GM12891 (cell line): ENCODE measurements around the gene NCF4.

Experiments
- DNase-seq: peaks from one replicate; pipeline ENCODE4 v3.0.0; 2011; ENCODE audit warnings: low spot score; ENCODE audit not compliant: insufficient read length
- FAIRE-seq: peaks from 2 replicates; lab custom pipeline; 2011; peaks lifted over from hg19 to GRCh38; lab: Jason Lieb, UNC
- PAX5 ChIP-seq: IDR thresholded peaks from 2 replicates; pipeline ENCODE4 v1.6.1; 2011; ENCODE audit warnings: low read length, moderate library complexity, mild to moderate bottlenecking; ENCODE audit not compliant: insufficient read depth, severe bottlenecking
- POLR2A ChIP-seq: IDR thresholded peaks from 2 replicates; pipeline ENCODE4 v1.6.1; 2011; ENCODE audit warnings: low read depth, low read length, control low read depth
- POLR2AphosphoS5 ChIP-seq: IDR thresholded peaks from 2 replicates; pipeline ENCODE4 v1.6.1; 2011; ENCODE audit warnings: low read depth, low read length, control low read depth
- POU2F2 ChIP-seq: IDR thresholded peaks from 2 replicates; pipeline ENCODE4 v1.6.1; 2011; ENCODE audit warnings: low read depth, mild to moderate bottlenecking, control low read depth, low read length, moderate library complexity
- SPI1 ChIP-seq: IDR thresholded peaks from 2 replicates; pipeline ENCODE4 v1.6.1; 2011; ENCODE audit warnings: low read depth, low read length, control low read depth
- TAF1 ChIP-seq: IDR thresholded peaks from 2 replicates; pipeline ENCODE4 v1.6.1; 2011; ENCODE audit warnings: low read depth, low read length, control low read depth

Gene NCF4

GRCh38 chr22:36863281-36863680, 2.5 kb downstream of the NCF4 start:
- no peak for TF ChIP-seq POU2F2
- no peak for TF ChIP-seq POLR2A
- no peak for TF ChIP-seq SPI1
- TF ChIP-seq POLR2AphosphoS5, result no peak
- no peak for TF ChIP-seq PAX5
- TF ChIP-seq TAF1, result no peak
- no peak for DNase-seq
- FAIRE-seq, result no peak

GRCh38 chr22:36863979-36864378, 3.2 kb downstream of the NCF4 start:
- FAIRE-seq, result no peak
- no peak for TF ChIP-seq POLR2A
- no peak for DNase-seq

DNA sequence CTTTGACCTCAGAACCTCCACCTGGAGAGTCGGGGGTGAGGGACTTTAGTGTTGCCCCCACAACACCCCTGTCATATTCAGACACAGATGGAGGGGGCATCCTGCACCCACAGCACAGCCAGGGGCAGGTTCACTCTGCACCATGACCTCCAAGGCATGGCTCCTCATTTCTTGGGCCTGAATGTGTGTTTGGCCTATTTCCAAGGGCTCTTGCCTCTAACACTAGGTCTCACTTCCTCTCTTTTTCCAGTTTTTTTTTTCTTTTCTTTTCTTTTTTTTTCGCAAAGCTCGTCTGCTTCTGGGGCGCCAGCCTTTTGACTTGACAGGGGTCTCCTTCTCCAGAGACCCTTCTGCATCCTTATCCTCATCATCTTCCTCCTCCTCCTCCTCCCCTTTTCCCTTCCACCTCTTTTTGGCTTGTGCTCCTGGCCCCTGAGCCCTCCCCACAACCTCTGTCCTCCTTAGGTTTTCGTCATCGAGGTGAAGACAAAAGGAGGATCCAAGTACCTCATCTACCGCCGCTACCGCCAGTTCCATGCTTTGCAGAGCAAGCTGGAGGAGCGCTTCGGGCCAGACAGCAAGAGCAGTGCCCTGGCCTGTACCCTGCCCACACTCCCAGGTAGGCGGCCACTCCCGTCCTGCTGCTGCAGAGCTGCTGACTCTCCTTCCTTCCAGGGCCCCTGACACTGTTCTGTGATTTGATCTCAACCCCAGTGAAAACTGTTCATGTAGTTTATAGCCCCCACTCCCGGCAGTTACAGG, 3.8 kb downstream of the NCF4 start:
- FAIRE-seq (no peak), DNase-seq (no peak)
- TF ChIP-seq PAX5, result no peak
- peak; percentile 63 for TF ChIP-seq SPI1

- DNase-seq (no peak), FAIRE-seq (no peak)
- TF ChIP-seq POU2F2 (no peak), POLR2AphosphoS5 (no peak), PAX5 (no peak), SPI1 (no peak), POLR2A (no peak), TAF1 (no peak)
These were observed 4.5 kb downstream of the NCF4 start for GRCh38 chr22:36865346-36865745.

- DNase-seq, result no peak
- FAIRE-seq, result no peak
- no peak for TF ChIP-seq PAX5
- TF ChIP-seq POLR2AphosphoS5, result no peak
- TF ChIP-seq TAF1, result no peak
- no peak for TF ChIP-seq SPI1
- no peak for TF ChIP-seq POU2F2
- no peak for TF ChIP-seq POLR2A
These were observed 6.9 kb downstream of the NCF4 start for GRCh38 chr22:36867695-36868094.

GRCh38 chr22:36868546-36869181, 7.9 kb downstream of the NCF4 start:
- TF ChIP-seq POLR2AphosphoS5 (no peak), TAF1 (no peak), PAX5 (no peak), POLR2A (no peak), SPI1 (no peak), POU2F2 (no peak)
- DNase-seq (no peak), FAIRE-seq (no peak)

- no peak for DNase-seq
- TF ChIP-seq POLR2A, result no peak
- FAIRE-seq, result no peak
These were observed 9.4 kb downstream of the NCF4 start for GRCh38 chr22:36870250-36870649.

- TF ChIP-seq POLR2A, result no peak
- no peak for TF ChIP-seq POU2F2
- no peak for TF ChIP-seq POLR2AphosphoS5
- no peak for TF ChIP-seq SPI1
- TF ChIP-seq TAF1, result no peak
- no peak for TF ChIP-seq PAX5
- DNase-seq (no peak), FAIRE-seq (no peak)
These were observed 10.9 kb downstream of the NCF4 start for GRCh38 chr22:36871669-36872081.

- FAIRE-seq, result no peak
- TF ChIP-seq PAX5 (no peak), POLR2AphosphoS5 (no peak)
- no peak for DNase-seq
These were observed 11.3 kb downstream of the NCF4 start for GRCh38 chr22:36872084-36872483.

GRCh38 chr22:36872866-36873498, 12.2 kb downstream of the NCF4 start:
- DNase-seq, result no peak
- TF ChIP-seq SPI1 (no peak), POU2F2 (no peak), TAF1 (no peak), POLR2A (no peak), POLR2AphosphoS5 (no peak), PAX5 (no peak)
- peak; percentile 86 for FAIRE-seq
